Esophagus squamous epithelium (tissue), 5 donors: Measurements from ENCODE around the gene PDLIM5. TPM values are rescaled to one million over a fixed set of nuclear protein-coding genes. Genes with fewer than 3 reads are reported as not detected.
A peak's percentile ranks its signal among the peaks of the same experiment; 100 is the strongest.

Source experiments
- DNase-seq: peaks from one replicate; lab custom pipeline; 2025; lab: John Stamatoyannopoulos, UW
- H3K27ac ChIP-seq, 4 donors: fragments of 200-600 bp; sonication (generic); one replicate each; pipeline ENCODE4 v1.5.1; 2016 to 2019; ENCODE audit warnings: mild to moderate bottlenecking in 1 of 4
- H3K27me3 ChIP-seq, 4 donors: fragments of 200-600 bp; sonication (generic); 1 replicate in 3 of 4; 2 replicates in 1 of 4; pipeline versions ENCODE4 v1.5.1 to v1.6.0; 2017 to 2021; ENCODE audit warnings: antibody characterized with exemption in 1 of 4
- H3K36me3 ChIP-seq, 3 donors: fragments of 200-600 bp; sonication (generic); one replicate each; pipeline ENCODE4 v1.5.1; 2016 to 2019
- H3K4me1 ChIP-seq, 3 donors: fragments of 200-600 bp; sonication (generic); one replicate each; pipeline ENCODE4 v1.5.1; 2017 to 2019
- H3K4me3 ChIP-seq, 4 donors: fragments of 200-600 bp; sonication (generic); 1 replicate in 3 of 4; 2 replicates in 1 of 4; pipeline ENCODE4 v1.5.1; 2016 to 2019; ENCODE audit warnings: mild to moderate bottlenecking in 2 of 4, moderate library complexity in 1 of 4
- H3K9me3 ChIP-seq, 3 donors: fragments of 200-600 bp; sonication (generic); one replicate each; pipeline ENCODE4 v1.5.1; 2016 to 2019
- CTCF ChIP-seq, 6 experiments: fragments of 450-650 bp in 4 of 6; fragments of 200-600 bp in 2 of 6; sonication (generic) in 2 of 6; IDR thresholded peaks; one replicate each; pipeline ENCODE4 v1.5.1; 2016 to 2019; ENCODE audit warnings: antibody characterized with exemption in 6 of 6, mild to moderate bottlenecking in 4 of 6, moderate library complexity in 4 of 6
- POLR2A ChIP-seq, 4 donors: fragments of 450-650 bp; IDR thresholded peaks; one replicate each; pipeline ENCODE4 v1.6.1; 2017; ENCODE audit warnings: antibody characterized with exemption in 4 of 4, mild to moderate bottlenecking in 4 of 4, moderate library complexity in 3 of 4
- WGBS, 2 donors: methylation state at CpG; one replicate each; pipeline ENCODE4 v1.1.5; 2018; 5-methylcytosine and 5-hydroxymethylcytosine counted together
- intact Hi-C: fragments of 100-400 bp; cut with DNase I; formaldehyde crosslinking; loops from one replicate; pipeline ENCODE4 v1.15.0; 2022
- total RNA-seq, 4 donors: library from RNA; depleted of rRNA; stranded (reverse); fragments of >200 nt; gene quantifications; one replicate each; pipeline ENCODE4 v1.1.0, GENCODE V29; 2016
- donor health status: DM: yes; HTN: yes; CAD: no.

PDLIM5 gene
- total RNA-seq, 4 donors from 2014 or later: 57.0 to 204 (median 157) TPM

- 63 to 70% methylated on average over 4 of the region's 4 CpGs for WGBS, 2 donors
- H3K27ac ChIP-seq: peak overlapping the region in 3 of 4 donors; percentile 6 to 99 (median 31)
- no peak overlapping the region for H3K4me3 ChIP-seq
- H3K27me3 ChIP-seq: no peaks in the 10 kb centered on the region
- no peaks in the 10 kb centered on the region for H3K9me3 ChIP-seq
- intact Hi-C loops: loop anchor here (10.0 kb wide), 1 partner anchor 125 kb away; no protein-coding TSS in a partner anchor
- no peak for DNase-seq
- peaks cover 0 to 85% (median 5%) of the 10 kb centered on the region in 3 donors for H3K4me1 ChIP-seq
- TF ChIP-seq POLR2A (IDR thresholded peaks at IDR 0.05) (no peak), CTCF (IDR thresholded peaks at IDR 0.05) (no peak)
- H3K36me3 ChIP-seq: peaks cover 0 to 22% (median 0%) of the 10 kb centered on the region in 3 donors
Measured at GRCh38 chr4:94459462-94460161, 7.9 kb downstream of the PDLIM5 start.

GRCh38 chr4:94461506-94461905, 9.8 kb downstream of the PDLIM5 start:
- H3K4me3 ChIP-seq: no peak overlapping the region
- no peaks in the 10 kb centered on the region for H3K27me3 ChIP-seq
- H3K27ac ChIP-seq: no peak overlapping the region
- H3K4me1 ChIP-seq: peaks cover 0 to 73% (median 2%) of the 10 kb centered on the region in 3 donors
- no peaks in the 10 kb centered on the region for H3K9me3 ChIP-seq
- intact Hi-C loops: no loop called here
- TF ChIP-seq CTCF (IDR thresholded peaks at IDR 0.05) (no peak), POLR2A (IDR thresholded peaks at IDR 0.05) (no peak)
- WGBS, 2 donors: 94 to 100% methylated on average over 2 of the region's 2 CpGs
- H3K36me3 ChIP-seq: peaks cover 0 to 10% (median 0%) of the 10 kb centered on the region in 3 donors
- DNase-seq: no peak

- DNase-seq: no peak
- 50 to 73% methylated on average over 1 of the region's 1 CpG for WGBS, 2 donors
- H3K4me3 ChIP-seq: no peak overlapping the region
- H3K9me3 ChIP-seq: no peaks in the 10 kb centered on the region
- no peaks in the 10 kb centered on the region for H3K27me3 ChIP-seq
- TF ChIP-seq POLR2A (IDR thresholded peaks at IDR 0.05): no peak
- TF ChIP-seq CTCF (IDR thresholded peaks at IDR 0.05): no peak
- no peak overlapping the region for H3K27ac ChIP-seq
- H3K4me1 ChIP-seq: peaks cover 0 to 67% (median 2%) of the 10 kb centered on the region in 3 donors
- H3K36me3 ChIP-seq: no peaks in the 10 kb centered on the region
- intact Hi-C loops: no loop called here
Measured at GRCh38 chr4:94462572-94462971, 10.8 kb downstream of the PDLIM5 start.

GRCh38 chr4:94463771-94464170, 12.0 kb downstream of the PDLIM5 start:
- no peaks in the 10 kb centered on the region for H3K27me3 ChIP-seq
- H3K4me3 ChIP-seq: no peak overlapping the region
- no peaks in the 10 kb centered on the region for H3K9me3 ChIP-seq
- H3K27ac ChIP-seq: no peak overlapping the region
- TF ChIP-seq POLR2A (IDR thresholded peaks at IDR 0.05) (no peak), CTCF (IDR thresholded peaks at IDR 0.05) (no peak)
- peaks cover 0 to 67% (median 6%) of the 10 kb centered on the region in 3 donors for H3K4me1 ChIP-seq
- intact Hi-C loops: no loop called here
- no peaks in the 10 kb centered on the region for H3K36me3 ChIP-seq
- no peak for DNase-seq
- WGBS, 2 donors: 95 to 100% methylated on average over 1 of the region's 1 CpG

GRCh38 chr4:94466371-94466770, 14.6 kb downstream of the PDLIM5 start:
- Histone ChIP-seq H3K36me3 (peaks cover 0 to 4% (median 0%) of the 10 kb centered on the region in 3 donors), H3K4me3 (no peak overlapping the region), H3K9me3 (no peaks in the 10 kb centered on the region), H3K27ac (no peak overlapping the region), H3K4me1 (peaks cover 0 to 60% (median 6%) of the 10 kb centered on the region in 3 donors), H3K27me3 (no peaks in the 10 kb centered on the region)
- DNase-seq: no peak
- intact Hi-C loops: no loop called here
- TF ChIP-seq POLR2A (IDR thresholded peaks at IDR 0.05): no peak
- no peak for TF ChIP-seq CTCF (IDR thresholded peaks at IDR 0.05)
